GM13977 (cell line): ENCODE data around the gene OR51B2.

Source experiments
- DNase-seq: peaks from one replicate; pipeline ENCODE4 v3.0.0; 2012; ENCODE audit warnings: low spot score
- CTCF ChIP-seq: IDR thresholded peaks from 2 replicates; pipeline ENCODE4 v1.5.1; 2012; ENCODE audit warnings: mild to moderate bottlenecking, control low read depth; ENCODE audit not compliant: insufficient read depth; ENCODE audit errors: extremely low read depth, missing control alignments
- in situ Hi-C: fragments of 300-500 bp; cut with MboI; formaldehyde crosslinking; loops from one replicate; pipeline ENCODE4 v1.12.0; 2022; ENCODE audit warnings: low sequenced_read_pairs, low pct_unique_long_range_greater_than_20kb, mixed read lengths, inconsistent platforms; ENCODE audit not compliant: unreplicated experiment

Gene OR51B2

DNA sequence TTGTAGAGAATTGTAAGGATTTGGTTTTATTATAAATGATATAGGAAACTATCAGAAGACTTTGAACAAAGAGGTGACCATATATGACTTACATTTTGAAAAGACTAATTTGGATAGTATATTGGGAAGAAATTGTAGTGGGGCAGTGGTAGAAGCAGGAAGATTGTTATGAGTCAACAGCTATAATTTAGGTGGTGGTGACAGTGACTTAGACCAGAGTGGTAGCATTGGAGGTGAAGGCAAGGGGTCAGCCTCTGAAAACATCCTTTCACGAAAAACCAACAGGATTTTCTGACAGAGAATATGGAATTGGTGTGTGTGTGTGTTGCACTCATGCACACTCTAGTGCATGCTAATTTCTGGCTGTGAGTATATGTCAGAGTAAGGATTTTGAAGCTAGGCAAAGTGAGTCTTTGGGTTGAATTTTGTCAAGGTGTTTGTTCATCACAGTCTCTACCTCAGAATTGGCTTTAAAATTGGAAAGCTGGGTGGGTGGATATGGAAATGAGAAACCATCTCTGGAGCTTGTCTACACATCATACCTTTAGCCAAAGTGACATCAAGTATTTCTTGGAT, 46.2 kb downstream of the OR51B2 start:
- no peak for DNase-seq
- no peak for TF ChIP-seq CTCF

GRCh38 chr11:5276697-5277096, 47.4 kb downstream of the OR51B2 start:
- no peak for TF ChIP-seq CTCF
- in situ Hi-C loops: no loop called here

More for the DNA sequence above, 46.2 kb downstream of the OR51B2 start:
- in situ Hi-C loops: no loop called here

DNA sequence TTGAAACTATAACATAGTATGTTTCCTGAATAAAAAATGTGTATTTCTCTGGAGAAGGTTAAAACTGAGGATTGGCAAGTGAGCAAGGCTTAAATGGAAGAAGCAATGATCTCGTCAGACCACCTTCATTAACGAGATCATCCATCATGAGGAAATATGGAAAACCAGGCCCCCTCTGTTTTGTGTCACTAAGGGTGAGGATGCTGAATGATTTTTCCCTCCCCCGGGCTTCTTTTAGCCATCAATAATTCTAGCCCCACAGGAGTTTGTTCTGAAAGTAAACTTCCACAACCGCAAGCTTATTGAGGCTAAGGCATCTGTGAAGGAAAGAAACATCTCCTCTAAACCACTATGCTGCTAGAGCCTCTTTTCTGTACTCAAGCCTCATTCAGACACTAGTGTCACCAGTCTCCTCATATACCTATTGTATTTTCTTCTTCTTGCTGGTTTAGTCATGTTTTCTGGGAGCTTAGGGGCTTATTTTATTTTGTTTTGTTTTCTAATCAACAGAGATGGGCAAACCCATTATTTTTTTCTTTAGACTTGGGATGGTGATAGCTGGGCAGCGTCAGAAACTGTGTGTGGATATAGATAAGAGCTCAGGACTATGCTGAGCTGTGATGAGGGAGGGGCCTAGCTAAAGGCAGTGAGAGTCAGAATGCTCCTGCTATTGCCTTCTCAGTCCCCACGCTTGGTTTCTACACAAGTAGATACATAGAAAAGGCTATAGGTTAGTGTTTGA, 48.6 kb downstream of the OR51B2 start:
- in situ Hi-C loops: no loop called here

More at GRCh38 chr11:5276697-5277096, 47.4 kb downstream of the OR51B2 start:
- no peak for DNase-seq

GRCh38 chr11:5274395-5274794, 49.7 kb downstream of the OR51B2 start:
- no peak for DNase-seq
- in situ Hi-C loops: no loop called here
- TF ChIP-seq CTCF: no peak

More for the DNA sequence above, 48.6 kb downstream of the OR51B2 start:
- DNase-seq: no peak
- TF ChIP-seq CTCF: no peak
